ENCODE data around the gene SYT1.

SYT1 gene

GRCh38 chr12:78898416-78898815 is 33.8 kb downstream of the SYT1 start:
- DNase-seq, result peak; percentile 72

- no peak for DNase-seq
Measured at GRCh38 chr12:78914859-78915331, 50.3 kb downstream of the SYT1 start.

- no peak for DNase-seq
Measured at GRCh38 chr12:78916845-78917480, 52.4 kb downstream of the SYT1 start.

- DNase-seq, result no peak
Measured at GRCh38 chr12:78917513-78917912, 52.9 kb downstream of the SYT1 start.

DNA sequence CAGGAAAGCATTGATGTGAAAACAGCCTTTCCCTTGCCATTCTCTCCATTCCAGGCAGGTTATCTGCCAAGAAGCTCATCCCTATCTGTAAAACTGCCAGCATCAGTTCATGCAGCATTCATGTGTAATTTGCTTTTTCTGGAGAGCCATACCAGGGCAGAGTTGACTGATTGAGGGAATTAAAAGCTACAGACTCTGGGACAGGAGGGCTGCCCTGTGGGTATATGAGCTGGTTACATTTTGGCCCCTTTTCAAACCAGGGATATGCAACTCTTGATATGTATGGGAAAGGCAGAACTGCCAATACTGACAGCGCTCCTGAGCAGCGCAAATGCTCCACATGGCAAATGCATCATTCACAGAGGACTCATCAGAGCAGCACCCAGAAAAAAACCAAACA is 53.7 kb downstream of the SYT1 start:
- DNase-seq, result no peak

DNA sequence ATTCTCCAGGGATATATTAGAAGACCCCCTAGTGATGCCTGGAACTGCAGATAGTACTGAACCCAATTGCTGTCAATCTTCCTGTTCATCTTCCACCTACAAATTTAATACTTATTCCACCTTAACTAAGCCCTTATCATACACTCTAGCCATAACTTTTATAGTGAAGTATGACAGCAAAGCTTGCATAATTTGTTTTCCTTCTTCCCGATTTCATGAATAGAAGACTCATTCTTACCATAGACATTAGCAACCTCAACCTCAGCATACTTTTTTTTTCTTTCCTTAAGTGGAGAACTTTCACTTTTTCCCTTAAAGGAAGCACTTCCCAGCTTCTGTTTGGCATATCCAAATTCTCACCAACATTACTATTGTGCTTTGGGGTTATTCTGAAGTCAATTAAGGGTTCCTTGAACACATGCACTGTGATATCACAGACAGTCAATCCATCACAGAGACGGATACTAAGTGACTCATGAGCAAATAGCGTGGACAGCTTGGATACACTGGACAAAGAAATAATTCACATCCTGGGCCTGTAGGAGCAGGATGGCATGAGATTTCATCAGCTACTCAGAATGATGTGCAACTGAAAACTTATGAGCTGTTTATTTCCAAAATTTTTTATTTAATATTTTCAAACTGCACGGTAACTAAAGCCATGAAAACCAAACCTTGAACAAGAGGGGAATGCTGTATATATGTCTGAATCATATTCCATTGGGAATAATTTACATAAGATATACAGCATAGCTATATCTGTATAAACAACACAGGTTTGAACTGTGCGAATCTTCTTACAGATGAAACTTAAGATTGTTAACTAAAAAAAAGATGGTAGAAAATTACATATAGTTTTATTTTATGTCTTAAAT is 63.9 kb downstream of the SYT1 start:
- no peak for DNase-seq

DNA sequence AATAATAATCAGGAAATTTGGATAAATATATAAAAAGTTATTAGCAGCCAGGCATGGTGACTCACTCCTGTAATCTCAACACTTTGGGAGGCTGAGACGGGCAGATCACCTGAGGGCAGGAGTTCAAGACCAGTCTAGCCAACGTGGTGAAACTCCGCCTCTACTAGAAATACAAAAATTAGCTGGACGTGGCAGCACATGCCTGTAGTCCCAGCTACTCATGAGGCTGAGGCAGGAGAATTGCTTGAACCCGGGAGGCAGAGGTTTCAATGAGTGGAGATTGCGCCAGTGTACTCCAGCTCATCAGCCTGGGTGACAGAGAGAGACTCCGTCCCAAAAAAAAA is 64.5 kb downstream of the SYT1 start:
- DNase-seq, result no peak

DNA sequence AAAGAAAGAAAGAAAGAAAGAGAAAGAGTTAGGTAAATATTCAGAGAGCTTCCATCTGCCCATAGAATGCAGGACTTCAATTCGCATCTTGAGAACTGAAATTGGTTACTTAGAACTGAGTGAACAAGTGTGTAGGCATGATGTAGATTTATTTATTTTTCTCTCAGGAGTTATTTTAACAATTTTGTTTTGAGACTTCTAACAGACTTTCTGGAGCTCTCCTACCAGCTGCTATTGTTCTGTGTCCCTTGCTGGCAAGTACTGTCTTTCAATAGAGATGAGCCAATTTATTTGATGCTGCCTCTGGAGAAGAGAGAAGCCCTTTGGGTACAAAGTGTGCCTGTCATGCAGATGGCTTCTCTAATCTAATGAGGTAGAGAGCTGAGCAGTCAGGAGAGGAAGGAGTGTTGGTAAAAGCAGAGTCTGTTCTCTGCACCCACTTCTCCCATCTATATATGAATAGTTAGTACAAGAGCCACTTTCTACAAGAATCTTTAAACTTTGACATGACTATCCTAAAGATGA is 67.0 kb downstream of the SYT1 start:
- no peak for DNase-seq

DNA sequence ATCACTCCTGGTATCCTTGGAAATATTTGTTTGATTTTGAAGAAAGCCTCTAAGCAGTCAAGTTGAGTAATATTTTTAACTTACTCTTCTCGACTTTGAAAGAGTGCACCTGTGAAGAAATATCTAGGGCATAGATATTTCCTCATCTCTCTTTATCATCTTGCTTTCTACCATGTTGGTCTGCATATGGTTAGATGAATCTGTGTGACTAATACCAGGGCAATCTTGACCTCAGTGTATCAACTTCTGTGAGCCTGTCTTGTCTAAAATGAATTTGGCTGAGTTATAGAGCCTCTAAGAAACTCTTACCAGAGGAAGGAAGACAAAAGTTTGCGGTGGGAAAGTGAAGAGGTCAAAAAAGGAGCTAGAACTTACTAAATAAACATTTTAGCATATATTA is 68.4 kb downstream of the SYT1 start:
- DNase-seq, result no peak

DNA sequence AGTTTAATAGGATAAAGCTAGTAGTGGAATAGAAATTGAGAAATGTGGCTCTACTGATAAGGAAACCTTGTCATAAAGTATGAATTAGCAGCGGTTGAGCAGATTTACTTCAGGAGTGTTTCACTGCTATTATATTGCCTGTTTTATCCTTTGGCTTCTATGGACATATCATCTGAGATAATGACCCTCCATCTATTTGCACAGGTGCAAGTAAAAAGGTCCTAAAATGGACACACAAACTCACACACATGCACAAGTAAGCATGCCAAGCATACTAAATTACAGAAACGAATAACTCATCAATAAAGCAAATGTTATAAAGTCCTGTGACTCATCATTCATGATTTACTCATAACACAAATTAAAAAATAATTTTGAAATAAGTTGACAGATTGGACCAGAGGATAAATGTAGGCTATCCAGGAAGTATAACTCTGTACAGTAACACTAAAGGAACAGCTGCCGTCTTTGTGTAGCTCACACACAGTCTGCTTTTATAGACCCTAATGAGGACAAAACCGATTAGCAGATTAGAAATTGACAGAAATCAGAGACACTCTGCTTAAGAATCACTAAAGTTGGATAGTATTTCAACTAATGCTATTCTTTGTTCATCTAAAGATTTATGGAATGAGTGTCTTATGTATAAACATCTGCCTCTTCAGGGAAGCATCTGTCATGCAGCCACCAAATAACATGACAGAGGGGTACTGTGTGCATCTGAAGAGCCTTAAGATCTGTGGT is 73.9 kb downstream of the SYT1 start:
- DNase-seq, result no peak

DNA sequence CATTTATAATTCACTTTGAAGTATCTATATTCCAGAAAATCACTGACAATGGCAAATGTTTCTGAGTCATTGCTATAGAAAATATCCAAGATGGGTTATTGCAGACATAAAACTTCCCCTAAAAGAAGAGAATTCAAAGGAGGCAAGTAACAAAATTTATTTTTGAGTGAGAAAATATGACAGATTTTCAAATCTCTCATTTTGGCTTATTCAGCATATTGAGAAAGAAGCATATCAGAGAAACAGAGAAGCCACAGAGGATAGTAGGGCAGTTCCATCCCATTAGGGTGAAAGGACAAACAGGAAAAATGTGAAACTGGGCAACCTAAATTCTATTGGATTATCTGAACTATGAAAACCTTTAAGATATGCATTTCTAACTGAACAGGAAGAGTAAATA is 85.0 kb downstream of the SYT1 start:
- DNase-seq, result no peak

DNA sequence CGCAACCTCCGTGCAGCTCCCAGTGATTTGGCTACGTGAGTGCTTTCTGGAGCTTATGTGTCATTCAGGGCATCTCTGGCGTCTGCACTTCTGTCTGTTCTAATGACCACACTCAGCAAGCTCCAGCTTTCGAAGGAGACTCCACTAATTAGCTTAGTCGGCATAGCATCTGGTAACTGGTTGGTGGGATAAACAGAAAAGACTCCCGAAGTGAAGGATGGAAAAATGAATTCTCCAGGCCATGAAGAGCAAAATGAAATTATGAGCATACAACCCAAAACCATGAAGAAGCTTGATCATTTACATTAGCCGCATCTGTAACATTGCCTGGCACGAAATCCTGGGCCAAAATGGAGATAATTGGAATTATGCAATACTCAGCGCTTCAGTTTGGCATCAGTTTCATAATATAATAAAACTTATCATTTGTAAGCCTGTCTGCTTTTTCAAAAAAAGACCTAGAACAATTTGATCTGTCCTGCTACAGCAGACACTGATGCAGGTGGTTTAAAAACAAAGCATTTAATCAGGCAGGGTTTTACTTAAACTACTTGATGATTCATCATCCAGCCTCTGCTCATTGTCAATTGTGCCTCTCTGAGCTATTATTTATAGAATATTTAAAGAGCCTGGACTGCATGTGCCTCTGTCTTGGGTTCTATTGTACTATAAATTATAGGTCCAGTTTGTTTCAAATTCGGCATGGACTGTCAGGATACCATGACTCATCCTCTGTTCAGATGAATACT is 87.4 kb downstream of the SYT1 start:
- peak; percentile 9 for DNase-seq

GRCh38 chr12:78952552-78952929 is 88.0 kb downstream of the SYT1 start:
- DNase-seq, result no peak

GRCh38 chr12:78958941-78959340 is 94.4 kb downstream of the SYT1 start:
- DNase-seq, result no peak

GRCh38 chr12:78959556-78959955 is 95.0 kb downstream of the SYT1 start:
- DNase-seq, result no peak

- DNase-seq, result no peak
Measured at GRCh38 chr12:78961171-78961570, 96.6 kb downstream of the SYT1 start.

GRCh38 chr12:78963439-78964227 is 99.1 kb downstream of the SYT1 start:
- DNase-seq, result no peak

DNA sequence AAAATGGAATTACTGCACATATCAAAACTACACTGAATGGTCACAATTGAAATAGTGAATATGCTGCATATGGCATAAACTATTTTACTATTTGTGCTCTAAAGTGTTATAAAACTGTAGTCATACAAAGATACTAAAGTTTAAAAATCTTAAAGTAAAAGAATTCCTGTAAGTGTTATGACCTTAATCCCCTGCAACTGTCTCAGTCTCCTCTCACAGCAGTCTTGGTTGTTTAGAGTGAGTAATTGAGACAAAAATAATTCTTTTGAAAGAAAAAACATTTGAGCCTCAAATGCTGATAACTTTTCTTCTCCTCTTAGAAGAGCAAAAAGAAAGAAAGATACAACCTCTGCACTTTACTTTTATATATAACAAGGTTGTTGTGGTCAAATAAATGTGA is 99.9 kb downstream of the SYT1 start:
- no peak for DNase-seq

DNA sequence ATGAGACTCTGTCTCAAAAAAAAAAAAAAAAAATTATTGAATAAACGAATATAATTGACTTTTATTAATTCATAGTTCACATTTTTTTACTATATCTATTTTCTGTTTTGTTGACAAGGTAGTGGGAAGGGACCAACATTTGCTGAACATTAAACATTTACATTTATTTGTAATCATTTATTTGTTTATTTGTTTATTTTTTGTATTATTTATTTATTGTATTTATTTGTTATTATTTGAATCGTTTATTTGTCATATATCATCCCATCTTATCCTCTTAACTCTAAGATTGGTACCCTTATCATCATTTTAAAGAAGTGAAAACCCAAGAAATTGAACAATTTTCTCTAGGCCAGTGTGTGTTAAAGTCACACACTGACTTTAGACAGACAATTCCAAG is 101.5 kb downstream of the SYT1 start:
- no peak for DNase-seq

GRCh38 chr12:78966926-78967325 is 102.4 kb downstream of the SYT1 start:
- peak; percentile 13 for DNase-seq

DNA sequence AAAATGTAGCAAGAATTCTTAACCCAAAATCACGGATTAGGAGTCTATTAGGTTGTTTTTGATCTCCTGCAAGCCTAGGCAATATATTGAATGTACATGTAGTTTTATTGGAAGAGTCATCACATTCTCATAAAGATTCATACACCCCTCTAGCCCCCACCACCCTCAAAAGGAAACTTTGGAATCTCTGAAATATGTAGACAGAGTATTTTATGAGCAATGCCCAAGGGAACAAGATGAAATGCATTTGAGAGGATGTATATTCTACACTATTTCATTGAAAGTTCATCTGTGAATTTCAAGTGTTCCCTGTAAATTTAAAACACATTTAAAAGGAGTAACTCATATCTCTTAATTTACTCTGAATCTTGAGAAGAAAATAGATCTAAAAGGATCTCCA is 103.7 kb downstream of the SYT1 start:
- no peak for DNase-seq

- DNase-seq, result no peak
Measured at GRCh38 chr12:78970041-78970440, 105.5 kb downstream of the SYT1 start.

All from DMS79 treated with DMSO at 0.1 percent for 48 hours (cell line).